ENCODE results near the gene ELOVL1. TPM values are rescaled to one million over a fixed set of nuclear protein-coding genes. Genes with fewer than 3 reads are reported as not detected.

The ELOVL1 gene
- total and polyA plus RNA-seq, 12 donors: 18.4 to 82.0 (median 28.3) TPM

GRCh38 chr1:43346636-43347035, 21.2 kb downstream of the ELOVL1 start:
- H3K9me3 ChIP-seq: no peaks in the 10 kb centered on the region
- peaks cover 10 to 66% (median 28%) of the 10 kb centered on the region in 9 donors for H3K4me1 ChIP-seq
- H3K4me3 ChIP-seq: no peak overlapping the region
- H3K36me3 ChIP-seq: no peaks in the 10 kb centered on the region
- TF ChIP-seq CTCF (IDR thresholded peaks at IDR 0.05): no peak
- H3K27ac ChIP-seq: peak overlapping the region in 9 of 10 donors; percentile 80 to 98 (median 89)
- 79 to 82% methylated on average over 5 of the region's 5 CpGs for WGBS, 2 donors
- ATAC-seq (no peak), DNase-seq (no peak)
- intact Hi-C loops (cut with DNase I): loop anchor here in 3 of 10 donors (5.0 kb wide), 3 partner anchors 44 to 109 kb away; partner anchors contain the start of gene TIE1 (in 1 of the 3)
- H3K27me3 ChIP-seq: no peaks in the 10 kb centered on the region

- intact Hi-C loops (cut with DNase I): loop anchor here in 3 of 10 donors (5.0 kb wide), 3 partner anchors 43 to 108 kb away; partner anchors contain the start of gene TIE1 (in 1 of the 3)
- WGBS, 2 donors: 35 to 45% methylated on average over 3 of the region's 3 CpGs
- H3K4me3 ChIP-seq: no peak overlapping the region
- peak overlapping the region; percentile 79 to 98 (median 88) for H3K27ac ChIP-seq
- ATAC-seq (peak in 6 of 8 donors; percentile 13 to 43 (median 32)), DNase-seq (peak in 1 of 2 donors; percentile 48)
- no peak for TF ChIP-seq CTCF (IDR thresholded peaks at IDR 0.05)
- no peaks in the 10 kb centered on the region for H3K27me3 ChIP-seq
- H3K36me3 ChIP-seq: no peaks in the 10 kb centered on the region
- peaks cover 10 to 64% (median 28%) of the 10 kb centered on the region in 9 donors for H3K4me1 ChIP-seq
- no peaks in the 10 kb centered on the region for H3K9me3 ChIP-seq
Measured at GRCh38 chr1:43345120-43345519, 22.7 kb downstream of the ELOVL1 start.

- Histone ChIP-seq H3K9me3 (no peaks in the 10 kb centered on the region), H3K27ac (peak overlapping the region; percentile 79 to 98 (median 88)), H3K36me3 (no peaks in the 10 kb centered on the region), H3K4me1 (peaks cover 10 to 56% (median 25%) of the 10 kb centered on the region in 9 donors), H3K4me3 (peak overlapping the region in 1 of 10 donors; percentile 3), H3K27me3 (no peaks in the 10 kb centered on the region)
- peak; percentile 33 to 79 (median 66) for ATAC-seq
- intact Hi-C loops (cut with DNase I): loop anchor here in 1 of 10 donors (5.0 kb wide), 1 partner anchor 42 kb away; the partner anchor contains the start of gene TIE1
- WGBS, 2 donors: 26 to 33% methylated on average over 4 of the region's 4 CpGs
- peak in 1 of 2 donors; percentile 60 for DNase-seq
- no peak for TF ChIP-seq CTCF (IDR thresholded peaks at IDR 0.05)
Measured at GRCh38 chr1:43344267-43344850, 23.5 kb downstream of the ELOVL1 start.

GRCh38 chr1:43340559-43340958, 27.3 kb downstream of the ELOVL1 start:
- DNase-seq: no peak
- Histone ChIP-seq H3K27ac (no peak overlapping the region), H3K9me3 (no peaks in the 10 kb centered on the region), H3K4me3 (no peak overlapping the region), H3K36me3 (no peaks in the 10 kb centered on the region), H3K27me3 (no peaks in the 10 kb centered on the region), H3K4me1 (peaks cover 7 to 29% (median 19%) of the 10 kb centered on the region in 9 donors)
- WGBS, 2 donors: 54 to 66% methylated on average over 1 of the region's 1 CpG
- no peak for ATAC-seq
- intact Hi-C loops (cut with DNase I): loop anchor here in 1 of 10 donors (5.0 kb wide), 1 partner anchor 38 kb away; the partner anchor contains the start of gene TIE1
- TF ChIP-seq CTCF (IDR thresholded peaks at IDR 0.05): no peak

Data from heart right ventricle (tissue), 16 donors.